Parathyroid adenoma (tissue), 2 donors: ENCODE data around the gene ARHGEF37.
"Not testable (repeated sequence)": the region's sequence is repeated elsewhere in the genome, so short reads cannot be mapped to it uniquely, and the experiment has no call there.

Experiments
- H2AFZ ChIP-seq: fragments of 300-600 bp; sonication (generic); one replicate; pipeline ENCODE4 v1.7.0; 2017; ENCODE audit warnings: antibody characterized with exemption, mild to moderate bottlenecking
- H3K27ac ChIP-seq: fragments of 300-600 bp; sonication (generic); one replicate; pipeline ENCODE4 v1.7.0; 2017
- H3K27me3 ChIP-seq: fragments of 300-600 bp; sonication (generic); one replicate; pipeline ENCODE4 v1.7.0; 2017; ENCODE audit warnings: low read length; ENCODE audit not compliant: control insufficient read depth, insufficient read depth
- H3K36me3 ChIP-seq: fragments of 300-600 bp; sonication (generic); one replicate; pipeline ENCODE4 v1.7.0; 2017; ENCODE audit warnings: low read length; ENCODE audit not compliant: control insufficient read depth, insufficient read depth
- H3K4me1 ChIP-seq: fragments of 300-600 bp; sonication (generic); one replicate; pipeline ENCODE4 v1.7.0; 2017; ENCODE audit warnings: control low read depth
- H3K4me2 ChIP-seq: fragments of 300-600 bp; sonication (generic); one replicate; pipeline ENCODE4 v1.7.0; 2017; ENCODE audit warnings: low read length
- H3K4me3 ChIP-seq: fragments of 300-600 bp; sonication (generic); one replicate; pipeline ENCODE4 v1.7.0; 2017; ENCODE audit warnings: low read depth, low read length
- H3K79me2 ChIP-seq: fragments of 300-600 bp; sonication (generic); one replicate; pipeline ENCODE4 v1.7.0; 2017; ENCODE audit warnings: control low read depth
- H3K9ac ChIP-seq: fragments of 300-600 bp; sonication (generic); one replicate; pipeline ENCODE4 v1.7.0; 2017; ENCODE audit warnings: mild to moderate bottlenecking
- H3K9me3 ChIP-seq: fragments of 300-600 bp; sonication (generic); one replicate; pipeline ENCODE4 v1.7.0; 2017; ENCODE audit warnings: low read length; ENCODE audit not compliant: control insufficient read depth
- CTCF ChIP-seq: fragments of 300-600 bp; sonication (generic); IDR thresholded peaks from one replicate; pipeline ENCODE4 v1.7.0; 2017; ENCODE audit warnings: antibody characterized with exemption, mild to moderate bottlenecking
- donor health status: primary hyperparathyroidism.

The ARHGEF37 gene

GRCh38 chr5:149581192-149581861 is at the start of gene ARHGEF37:
Gene ARHGEF37, plus strand, starts transcription at chr5:149581498. Its CDS starts 16,272 bp downstream, at chr5:149597770.
- Histone ChIP-seq H3K27me3 (no peaks in the 10 kb centered on the region), H3K4me3 (peak within 1 kb of the TSS; percentile 59), H3K9ac (peak within 1 kb of the TSS; percentile 8), H3K9me3 (no peaks in the 10 kb centered on the region), H3K4me2 (peak within 1 kb of the TSS; percentile 68), H3K4me1 (peaks cover 27% of the 10 kb centered on the region), H3K79me2 (peaks cover 7% of the 10 kb centered on the region), H3K36me3 (no peaks in the 10 kb centered on the region), H3K27ac (peak within 1 kb of the TSS; percentile 88), H2AFZ (peak within 1 kb of the TSS; percentile 89)
- no peak for TF ChIP-seq CTCF

- TF ChIP-seq CTCF: no peak
Measured at GRCh38 chr5:149532413-149532812, 48.9 kb upstream of the ARHGEF37 start.

GRCh38 chr5:149535787-149536186 is 45.5 kb upstream of the ARHGEF37 start:
- not testable (repeated sequence) for H3K9ac ChIP-seq, H3K9me3 ChIP-seq, H3K4me2 ChIP-seq, H3K4me1 ChIP-seq, H2AFZ ChIP-seq, H3K36me3 ChIP-seq, H3K27me3 ChIP-seq, H3K4me3 ChIP-seq, H3K27ac ChIP-seq
- peaks cover 80% of the 10 kb centered on the region for H3K79me2 ChIP-seq

More at GRCh38 chr5:149532413-149532812, 48.9 kb upstream of the ARHGEF37 start:
- H3K36me3 ChIP-seq: no peaks in the 10 kb centered on the region
- no peaks in the 10 kb centered on the region for H3K9me3 ChIP-seq
- peaks cover 83% of the 10 kb centered on the region for H3K79me2 ChIP-seq
- H3K4me3 ChIP-seq: no peak overlapping the region
- H3K4me1 ChIP-seq: peaks cover 18% of the 10 kb centered on the region
- H3K4me2 ChIP-seq: no peak overlapping the region
- no peak overlapping the region for H3K27ac ChIP-seq
- H3K27me3 ChIP-seq: no peaks in the 10 kb centered on the region
- no peak overlapping the region for H2AFZ ChIP-seq
- H3K9ac ChIP-seq: no peak overlapping the region

- H3K36me3 ChIP-seq: no peaks in the 10 kb centered on the region
- H2AFZ ChIP-seq: no peak overlapping the region
- H3K27ac ChIP-seq: no peak overlapping the region
- H3K4me3 ChIP-seq: no peak overlapping the region
- peaks cover 5% of the 10 kb centered on the region for H3K4me1 ChIP-seq
- no peaks in the 10 kb centered on the region for H3K27me3 ChIP-seq
- H3K79me2 ChIP-seq: peaks cover 76% of the 10 kb centered on the region
- TF ChIP-seq CTCF: no peak
- no peak overlapping the region for H3K9ac ChIP-seq
- no peak overlapping the region for H3K4me2 ChIP-seq
- no peaks in the 10 kb centered on the region for H3K9me3 ChIP-seq
Measured at GRCh38 chr5:149537374-149537975, 43.8 kb upstream of the ARHGEF37 start.

GRCh38 chr5:149540089-149540488 is 41.2 kb upstream of the ARHGEF37 start:
- no peaks in the 10 kb centered on the region for H3K27me3 ChIP-seq
- no peak overlapping the region for H3K4me2 ChIP-seq
- no peaks in the 10 kb centered on the region for H3K36me3 ChIP-seq
- H2AFZ ChIP-seq: no peak overlapping the region
- H3K27ac ChIP-seq: no peak overlapping the region
- H3K9ac ChIP-seq: no peak overlapping the region
- no peaks in the 10 kb centered on the region for H3K9me3 ChIP-seq
- no peak overlapping the region for H3K4me3 ChIP-seq
- H3K79me2 ChIP-seq: peaks cover 71% of the 10 kb centered on the region
- H3K4me1 ChIP-seq: peaks cover 17% of the 10 kb centered on the region
- TF ChIP-seq CTCF: no peak
